Renal cortex interstitium (tissue), 11 donors: ENCODE data around the gene TFPI2. TPM values are rescaled to one million over a fixed set of nuclear protein-coding genes. Genes with fewer than 3 reads are reported as not detected.
A peak's percentile ranks its signal among the peaks of the same experiment; 100 is the strongest.
"Not testable (repeated sequence)": the region's sequence is repeated elsewhere in the genome, so short reads cannot be mapped to it uniquely, and the experiment has no call there.

Experiments used
- DNase-seq, 11 donors: peaks; one replicate each; pipeline ENCODE4 v3.0.0-alpha.2; 2013; ENCODE audit warnings: low read depth in 9 of 11, low spot score in 4 of 11; ENCODE audit errors: extremely low read depth in 1 of 11
- polyA plus RNA-seq, 3 donors: library from polyadenylated mRNA; unstranded; fragments of 120-200 nt; gene quantifications; one replicate each; pipeline ENCODE4 v1.2.1, GENCODE V29; 2013; ENCODE audit not compliant: insufficient read length in 3 of 3

The TFPI2 gene
- polyA plus RNA-seq, 3 donors: 8.0 to 11.8 (median 10.8) TPM

DNA sequence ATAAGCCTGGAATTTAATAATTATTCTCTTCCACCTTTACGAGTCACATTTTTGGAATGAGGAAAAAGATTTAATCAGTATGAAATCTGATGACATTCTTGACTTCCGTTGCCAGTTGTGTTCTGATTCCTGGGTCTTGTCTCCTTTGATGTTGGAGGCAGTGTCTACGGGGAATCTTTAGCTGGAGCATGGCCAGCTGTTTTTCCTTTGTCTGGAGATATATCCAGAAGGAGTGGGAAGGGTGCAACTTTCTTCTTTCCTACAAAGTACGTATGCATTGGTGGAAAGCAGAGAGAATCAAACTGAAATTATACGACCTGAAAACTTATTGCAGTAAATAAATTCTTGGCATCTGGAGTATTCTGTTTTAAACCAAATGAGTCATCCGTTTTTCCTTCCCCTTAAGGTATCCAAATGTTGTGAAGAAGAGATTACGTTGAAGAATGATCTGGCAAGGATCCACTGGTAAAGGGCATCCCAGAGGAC is 24.1 kb upstream of the TFPI2 start:
- DNase-seq: no peak

- DNase-seq: no peak
Measured at GRCh38 chr7:93913197-93913596, 22.6 kb upstream of the TFPI2 start.

GRCh38 chr7:93911661-93912060 is 21.1 kb upstream of the TFPI2 start:
- DNase-seq: not testable (repeated sequence)

DNA sequence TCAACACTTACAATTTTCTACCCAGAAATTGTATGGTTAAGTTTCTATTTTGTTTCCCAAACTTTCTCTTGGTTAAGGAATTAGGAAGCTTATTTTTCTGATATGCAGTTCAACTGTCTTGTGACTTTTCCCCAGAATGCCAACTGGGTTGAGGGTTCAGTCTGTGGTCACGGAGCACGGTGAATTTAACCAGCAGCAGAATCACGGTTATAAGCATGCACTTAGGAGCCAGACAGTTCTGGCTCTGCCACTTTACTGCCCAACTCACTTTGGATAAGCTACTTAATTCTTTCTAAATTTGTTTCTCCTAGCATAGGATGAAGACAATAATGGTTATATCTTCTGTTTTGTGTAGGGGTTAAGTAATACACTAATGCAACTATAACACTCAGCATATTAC is 20.7 kb upstream of the TFPI2 start:
- DNase-seq: not testable (repeated sequence)

GRCh38 chr7:93910076-93910994 is 19.8 kb upstream of the TFPI2 start:
- no peak for DNase-seq

- DNase-seq: no peak
Measured at GRCh38 chr7:93906267-93906666, 15.7 kb upstream of the TFPI2 start, which contains the start of gene GNGT1. GNGT1 (plus strand) TSS chr7:93906567; CDS start chr7:93906747, 180 bp downstream.

DNA sequence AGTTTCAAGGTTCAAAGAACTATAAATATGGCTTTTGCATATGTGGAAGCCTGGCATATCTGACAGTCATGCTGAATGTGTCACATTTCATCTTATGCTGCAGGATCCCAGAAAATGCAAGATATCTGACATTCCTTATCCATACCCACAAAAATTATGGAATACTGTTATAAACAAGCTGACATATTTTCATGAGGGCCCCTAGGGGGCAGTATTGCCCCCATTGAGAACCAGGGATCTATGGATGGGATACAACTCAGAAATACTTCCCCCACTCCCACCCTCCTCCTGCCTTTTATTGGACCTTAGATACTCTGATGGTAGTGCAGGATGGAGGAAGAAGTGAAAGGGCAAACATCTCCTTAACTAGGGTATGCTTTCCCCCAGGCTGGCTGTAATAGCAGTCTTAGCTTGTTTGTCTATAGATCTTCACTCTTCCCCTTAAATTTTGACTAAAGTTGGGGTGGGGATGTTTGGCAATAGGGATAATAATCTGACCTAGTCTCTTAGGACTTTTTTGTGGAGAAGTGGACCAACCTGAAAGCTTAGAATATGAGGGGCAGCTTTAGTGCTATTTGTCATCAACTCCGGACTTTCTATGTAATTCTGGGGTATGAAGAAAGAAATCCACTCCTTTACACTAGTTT is 12.3 kb upstream of the TFPI2 start:
- peak in 1 of 11 donors; percentile 53 for DNase-seq

- DNase-seq: no peak
Measured at GRCh38 chr7:93897680-93898079, 7.1 kb upstream of the TFPI2 start.

DNA sequence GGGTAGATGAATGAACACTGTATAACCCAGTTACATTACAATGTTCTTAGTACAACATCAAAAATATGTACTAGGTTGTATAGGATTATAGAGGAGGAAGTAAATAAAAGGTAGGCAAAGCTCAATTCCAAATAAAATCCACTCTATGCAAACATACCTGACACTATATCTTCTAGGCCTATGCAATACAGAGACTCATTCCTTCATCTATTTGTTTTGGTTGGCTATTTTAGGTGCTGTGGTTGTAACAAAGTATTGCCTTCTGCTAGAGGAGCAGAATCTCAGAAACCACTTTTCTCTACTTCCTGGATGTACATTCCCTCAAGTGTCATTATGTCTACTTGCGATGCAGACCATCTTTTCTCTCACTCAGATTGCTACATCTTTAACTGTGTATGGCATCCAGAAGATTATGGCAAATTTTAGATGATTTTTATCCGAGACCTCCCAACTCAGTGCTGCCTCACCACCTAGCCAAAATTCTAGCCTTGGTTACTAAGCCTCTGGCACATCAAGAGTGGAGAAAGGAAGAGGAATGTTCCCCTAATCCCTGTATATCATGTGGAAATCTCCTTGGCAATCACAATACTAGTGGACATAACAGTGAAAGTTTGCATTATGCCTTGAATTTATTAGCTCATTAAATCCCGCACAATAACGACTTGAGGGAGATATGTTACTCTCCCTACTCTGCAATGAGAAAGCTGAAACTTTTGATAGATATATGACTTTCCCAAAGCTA is 5.5 kb upstream of the TFPI2 start:
- DNase-seq: no peak

DNA sequence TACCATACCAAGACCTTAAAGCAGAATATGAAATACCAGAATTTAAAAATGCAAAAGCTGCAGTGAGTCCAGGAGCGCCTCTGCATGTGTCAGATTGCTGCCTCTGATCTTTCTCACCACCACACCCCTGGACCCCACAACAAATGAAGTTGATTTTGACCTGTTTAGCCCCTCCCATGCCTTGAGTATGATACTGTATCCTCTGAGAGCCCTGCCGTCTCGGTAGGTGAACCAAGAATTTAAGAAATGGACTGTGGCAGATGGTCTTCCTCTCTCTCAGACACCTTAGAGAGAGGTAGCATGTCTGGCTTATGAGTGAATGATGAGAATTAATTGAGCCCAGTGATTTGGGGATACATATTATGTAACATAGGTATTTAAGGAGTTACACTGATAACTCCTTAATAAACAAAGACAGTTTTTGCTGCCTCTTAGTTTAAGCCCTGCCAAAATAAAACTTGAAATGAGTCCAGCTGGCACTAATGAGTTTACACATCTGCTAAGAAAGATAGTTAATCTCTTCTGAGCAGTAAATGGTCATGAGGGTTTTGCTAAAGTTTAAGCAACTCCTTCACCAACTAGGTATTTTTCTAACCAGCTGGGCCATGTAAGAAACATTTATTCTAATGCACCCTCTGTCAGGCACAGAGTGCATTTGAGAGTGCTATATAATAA is 4.5 kb upstream of the TFPI2 start:
- no peak for DNase-seq

GRCh38 chr7:93894426-93894825 is 3.9 kb upstream of the TFPI2 start:
- no peak for DNase-seq

GRCh38 chr7:93890041-93890463 is 501 bp downstream of the TFPI2 start:
- DNase-seq: peak in 7 of 11 donors; percentile 21 to 49 (median 41)

DNA sequence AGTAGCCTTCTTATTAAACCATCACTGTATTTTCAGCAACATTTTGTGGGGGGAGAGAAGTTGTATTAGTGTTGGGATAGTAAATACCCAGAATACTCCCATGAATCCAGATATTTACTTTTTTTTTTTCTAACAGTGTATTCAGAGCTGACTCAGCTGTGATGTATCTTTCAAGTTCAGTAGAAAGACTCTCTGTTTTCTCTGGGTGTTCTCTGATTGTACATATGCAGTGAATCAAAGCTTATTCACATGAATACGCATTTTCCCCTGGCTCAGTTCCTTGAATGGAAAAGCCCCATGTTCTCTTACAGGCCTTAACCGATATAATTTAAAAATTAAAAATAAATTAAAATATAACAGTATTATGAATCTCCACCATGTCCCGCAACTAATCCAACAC is 1.3 kb downstream of the TFPI2 start:
- DNase-seq: no peak

DNA sequence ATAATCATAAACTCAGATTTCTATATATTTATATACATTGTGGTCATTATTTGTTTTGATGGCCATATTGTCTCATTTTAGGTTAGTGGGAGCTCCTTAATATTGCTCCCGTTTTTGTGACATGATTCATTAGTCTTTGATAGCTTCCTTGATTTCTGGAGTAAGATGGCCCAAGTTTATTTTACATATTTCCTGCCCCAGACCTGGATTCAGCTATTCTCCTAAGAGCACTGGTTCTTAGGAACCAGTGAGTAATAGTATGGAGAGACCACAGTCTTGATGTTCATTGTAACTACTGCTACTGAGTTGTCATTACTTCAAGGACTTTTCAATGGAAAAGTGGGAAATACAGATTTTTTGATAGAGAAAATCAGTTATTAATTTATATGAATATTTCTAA is 6.0 kb downstream of the TFPI2 start:
- no peak for DNase-seq

- DNase-seq: no peak
Measured at GRCh38 chr7:93883917-93884345, 6.6 kb downstream of the TFPI2 start.

DNA sequence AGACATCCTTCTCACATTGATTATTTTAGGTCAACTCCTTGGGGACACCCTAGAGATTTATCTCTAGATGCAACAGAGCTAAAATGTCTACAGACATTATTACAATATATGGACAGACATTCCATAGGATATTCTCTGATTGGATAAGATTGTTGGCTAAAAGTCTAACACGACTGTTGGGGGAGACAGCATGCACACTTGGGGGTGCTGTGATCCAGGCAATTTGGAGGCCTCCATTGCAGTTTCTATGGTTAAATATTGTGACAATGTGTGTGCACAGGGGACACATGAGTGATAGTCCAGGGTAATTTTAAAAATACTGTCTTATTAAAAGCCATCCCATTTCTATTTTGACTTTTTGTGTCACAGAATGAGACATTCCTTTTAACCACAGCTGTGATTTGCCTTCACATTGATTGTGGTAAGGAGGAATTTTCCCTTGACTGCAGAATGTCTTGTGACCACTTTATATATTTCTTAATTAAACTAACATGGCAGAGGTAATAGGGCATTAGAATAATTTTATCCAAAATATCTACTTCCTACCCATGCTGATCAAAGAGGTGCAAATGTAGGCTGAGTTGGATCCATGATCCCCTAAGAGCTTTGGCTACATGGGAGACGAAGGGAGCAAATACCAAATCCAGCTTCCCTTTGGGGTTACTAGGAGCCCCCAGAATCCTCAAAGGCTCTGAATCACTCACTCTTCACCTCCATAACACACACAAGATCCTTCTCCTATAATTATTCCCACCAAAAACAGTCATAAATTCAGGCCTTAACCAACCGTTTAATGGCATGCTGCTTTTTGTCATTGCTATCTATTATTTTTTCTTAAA is 7.3 kb downstream of the TFPI2 start:
- DNase-seq: no peak

GRCh38 chr7:93882468-93882867 is 8.1 kb downstream of the TFPI2 start:
- DNase-seq: no peak

GRCh38 chr7:93879356-93879755 is 11.2 kb downstream of the TFPI2 start:
- no peak for DNase-seq
